ENCODE measurements around the gene PKD1L1.
"Not testable (repeated sequence)": the region's sequence is repeated elsewhere in the genome, so short reads cannot be mapped to it uniquely, and the experiment has no call there.

Gene PKD1L1

DNA sequence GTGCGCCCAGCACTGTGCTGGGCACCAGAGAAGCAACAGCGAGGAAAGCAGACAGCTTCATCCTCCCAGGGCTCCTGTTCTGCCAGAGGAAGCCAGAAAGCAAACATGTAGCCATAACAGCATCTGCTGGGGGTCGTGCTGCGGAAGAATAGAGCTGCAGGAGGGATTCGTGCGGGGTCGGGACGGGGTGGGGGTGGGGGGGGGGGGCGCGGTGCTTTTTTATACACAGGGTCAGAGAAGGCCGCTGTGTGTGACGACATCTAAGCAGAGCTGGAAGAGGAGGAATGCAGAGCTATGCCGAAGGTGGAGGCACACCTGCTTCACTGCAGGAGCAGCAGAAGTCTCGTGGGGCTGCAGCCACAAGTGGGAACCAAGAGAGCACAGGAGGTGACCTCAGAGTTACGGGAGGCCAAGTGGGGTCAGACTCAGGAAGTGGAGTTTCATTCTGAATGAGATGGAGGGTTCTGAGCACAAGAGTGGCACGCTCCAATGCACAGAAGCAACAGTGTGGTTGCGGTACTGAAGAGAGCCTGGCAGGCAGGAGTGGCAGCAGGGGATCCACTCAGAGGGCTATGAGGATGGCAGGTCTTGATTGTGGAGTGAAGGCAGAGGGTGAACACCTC, 11.1 kb downstream of the PKD1L1 start:
- no peak for DNase-seq

DNA sequence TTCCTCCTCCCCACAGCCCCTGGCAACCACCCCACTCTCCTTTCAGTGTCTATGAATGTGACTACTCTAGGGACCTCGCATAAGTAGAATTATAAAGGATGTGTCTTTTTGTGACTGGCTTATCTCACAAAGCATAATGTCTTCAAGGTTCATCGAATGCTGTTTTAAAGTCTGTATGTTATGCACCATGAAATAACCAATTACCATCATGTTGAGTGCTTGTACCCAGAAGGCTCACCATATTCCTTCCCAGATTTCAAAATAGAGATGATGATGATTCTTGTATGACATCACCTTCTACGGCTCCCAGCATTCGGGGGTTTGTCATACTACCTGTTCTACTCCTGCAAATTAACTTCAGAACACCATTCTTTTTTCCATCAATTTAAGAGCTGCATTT, 11.9 kb downstream of the PKD1L1 start:
- no peak for DNase-seq

DNA sequence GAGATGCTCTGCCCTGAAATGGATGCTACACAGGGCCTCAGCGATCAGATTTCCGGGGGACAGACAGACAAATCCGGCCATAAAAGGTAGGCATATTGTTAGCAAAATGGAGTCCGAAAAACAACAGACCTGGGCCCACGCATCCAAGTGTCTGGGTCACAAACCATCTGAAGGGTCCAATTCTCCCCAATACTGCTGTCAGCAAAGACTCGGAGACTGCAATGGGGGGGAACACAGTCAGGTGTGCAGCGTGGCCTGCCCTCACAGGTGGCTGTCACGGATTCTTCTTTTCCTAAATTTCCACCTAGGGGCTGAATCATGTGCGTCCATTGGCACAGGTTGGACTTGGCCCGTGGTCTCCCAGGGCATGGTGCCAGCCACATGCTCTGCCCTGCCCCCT, 12.9 kb downstream of the PKD1L1 start:
- DNase-seq, result no peak

DNA sequence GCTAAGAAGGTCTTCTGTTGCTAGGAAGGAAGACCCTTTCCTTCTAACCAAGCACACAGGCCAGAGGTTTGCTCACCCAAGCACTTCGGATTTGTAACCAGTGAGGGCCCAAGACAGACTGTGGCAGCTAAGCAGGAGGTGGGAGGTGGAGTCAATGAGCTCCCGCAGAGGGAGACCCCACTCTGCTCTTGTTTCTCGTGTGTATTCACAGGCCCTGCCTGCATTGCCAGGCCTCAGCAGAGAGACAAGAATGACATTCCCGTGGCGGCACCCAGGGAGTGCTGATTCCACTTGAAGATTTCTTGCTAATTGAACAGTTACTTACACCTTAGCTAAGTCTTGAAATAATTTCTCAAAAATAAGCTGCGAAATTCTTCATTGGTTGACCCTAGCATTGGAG, 13.4 kb downstream of the PKD1L1 start:
- DNase-seq, result no peak

DNA sequence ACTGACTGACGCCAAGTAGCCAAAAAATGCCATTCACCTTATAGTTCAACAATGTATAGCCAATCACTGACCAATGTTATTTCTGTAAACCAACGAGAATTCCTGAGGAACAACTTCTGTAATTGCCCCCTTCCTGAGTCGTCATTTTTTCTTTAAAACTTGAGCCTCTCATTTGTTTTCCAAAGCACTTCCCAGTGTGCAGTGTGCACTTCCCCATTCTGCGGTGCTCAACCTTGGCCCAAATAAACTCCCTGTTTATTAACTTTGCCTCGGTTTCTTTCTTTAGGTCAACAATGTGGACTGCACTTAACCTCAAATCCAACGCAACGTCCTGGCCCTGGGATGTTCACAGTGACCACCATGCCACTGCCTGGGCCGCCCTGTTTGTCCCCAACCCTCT, 15.1 kb downstream of the PKD1L1 start:
- DNase-seq, result no peak

DNA sequence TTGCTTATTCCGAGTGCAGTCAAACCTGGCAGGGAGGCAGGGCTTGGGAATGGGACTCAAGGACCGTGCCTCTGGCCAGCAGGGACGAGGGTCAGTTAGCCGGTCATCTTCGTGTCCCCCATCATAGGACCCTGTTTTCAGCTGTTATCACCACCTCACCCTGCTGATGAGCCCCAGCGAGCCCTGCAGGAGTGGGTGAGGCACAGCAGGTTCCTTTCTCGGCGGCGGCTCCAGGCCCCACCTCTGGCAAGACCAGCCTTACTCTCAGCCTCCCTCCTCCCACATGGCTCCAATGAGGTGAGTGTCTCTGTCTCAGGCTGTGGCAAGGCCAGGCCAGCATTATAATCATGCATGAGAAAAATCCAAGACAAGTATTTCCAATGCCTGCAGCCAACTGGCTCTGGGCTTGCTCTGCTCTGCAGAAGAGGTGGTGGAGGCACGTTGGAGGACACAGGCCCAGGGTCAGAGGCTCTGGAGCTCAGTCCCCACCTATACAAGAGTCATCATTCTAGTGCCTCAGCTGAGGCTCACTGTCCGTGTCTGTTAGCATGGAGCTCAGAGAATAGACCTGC, 15.7 kb downstream of the PKD1L1 start:
- DNase-seq, result no peak

DNA sequence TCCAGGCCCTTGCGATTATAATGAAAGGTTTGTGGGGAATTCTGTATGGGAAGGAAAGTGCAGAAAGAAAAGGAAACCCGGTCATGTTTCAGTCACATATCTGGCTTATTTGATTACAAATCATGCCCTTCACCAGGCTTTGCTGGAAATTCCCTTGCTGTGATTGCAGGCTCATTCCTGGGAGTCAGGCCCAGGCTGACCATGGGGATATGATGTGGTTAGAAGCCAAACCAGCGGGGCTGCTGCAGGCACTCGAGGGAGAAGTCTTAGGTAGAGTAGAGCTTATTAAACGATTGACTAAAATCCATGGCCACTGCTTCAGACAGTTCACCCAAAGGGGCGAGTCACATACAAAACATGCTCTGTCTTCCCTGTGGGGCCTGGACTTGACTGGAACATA, 16.2 kb downstream of the PKD1L1 start:
- DNase-seq, result no peak

DNA sequence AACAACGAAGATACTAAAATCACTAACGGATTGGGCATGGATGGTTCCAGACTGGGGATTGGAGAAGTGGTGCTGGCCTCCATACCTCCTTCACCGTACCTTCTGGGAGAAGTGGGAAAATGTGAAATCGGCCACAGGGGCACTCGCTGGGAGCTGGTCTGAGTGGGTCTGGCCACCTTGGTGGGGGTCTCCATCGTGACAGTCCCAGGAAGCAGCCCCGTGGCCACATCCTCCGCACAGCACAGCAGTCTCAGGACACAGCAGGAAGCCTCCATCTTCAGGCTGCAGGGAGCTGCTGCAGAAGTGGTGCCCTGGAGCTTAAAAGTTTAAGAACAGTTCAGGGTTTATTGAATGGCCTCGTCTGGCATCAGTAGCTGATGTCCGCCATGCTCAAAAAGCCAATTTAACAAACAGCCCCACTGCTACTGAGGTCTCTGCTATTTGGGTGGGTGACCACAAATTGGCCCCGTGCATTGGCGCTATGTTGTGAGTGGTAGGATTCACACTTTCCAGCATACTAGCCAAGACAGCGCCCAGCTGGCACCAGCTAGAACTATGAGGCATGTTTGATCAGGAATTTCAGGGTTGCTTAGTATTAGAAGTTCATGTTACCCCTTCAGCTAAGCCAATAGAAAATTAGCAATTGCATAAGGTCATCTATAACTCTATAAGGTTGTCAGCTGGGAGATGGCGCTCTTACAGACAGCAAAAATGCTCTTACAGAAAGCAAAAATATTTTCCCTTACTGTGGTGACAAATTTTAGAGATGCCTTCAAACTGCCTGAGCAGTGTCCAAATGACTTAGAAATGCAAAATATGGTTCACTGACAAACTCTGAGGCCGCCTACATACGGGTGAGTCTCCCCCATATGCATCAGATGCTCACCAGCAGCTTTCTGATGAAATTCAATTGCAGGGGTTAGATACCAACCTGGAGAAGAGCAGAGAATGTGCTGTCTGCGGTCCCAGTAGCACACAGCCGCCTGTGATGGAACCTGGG, 17.0 kb downstream of the PKD1L1 start:
- DNase-seq, result no peak

DNA sequence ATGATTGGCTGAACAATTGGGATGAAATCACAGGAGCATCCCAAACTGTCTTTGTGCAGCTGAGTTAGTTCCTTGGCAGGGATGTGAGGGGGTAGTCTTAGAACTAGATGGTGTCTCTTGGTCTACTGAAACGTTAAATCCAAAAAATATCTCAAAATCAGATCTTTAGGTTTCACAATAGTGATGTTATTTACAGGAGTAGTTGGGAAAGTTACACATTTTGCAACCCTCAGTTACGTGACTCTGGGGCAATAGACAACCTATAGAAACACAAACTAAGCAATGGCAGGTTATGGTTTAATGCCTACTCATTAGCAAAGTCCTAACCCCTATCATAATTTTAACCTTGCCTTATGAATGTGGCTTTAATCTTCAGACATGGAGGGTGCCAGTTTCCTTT, 24.0 kb downstream of the PKD1L1 start:
- no peak for DNase-seq

DNA sequence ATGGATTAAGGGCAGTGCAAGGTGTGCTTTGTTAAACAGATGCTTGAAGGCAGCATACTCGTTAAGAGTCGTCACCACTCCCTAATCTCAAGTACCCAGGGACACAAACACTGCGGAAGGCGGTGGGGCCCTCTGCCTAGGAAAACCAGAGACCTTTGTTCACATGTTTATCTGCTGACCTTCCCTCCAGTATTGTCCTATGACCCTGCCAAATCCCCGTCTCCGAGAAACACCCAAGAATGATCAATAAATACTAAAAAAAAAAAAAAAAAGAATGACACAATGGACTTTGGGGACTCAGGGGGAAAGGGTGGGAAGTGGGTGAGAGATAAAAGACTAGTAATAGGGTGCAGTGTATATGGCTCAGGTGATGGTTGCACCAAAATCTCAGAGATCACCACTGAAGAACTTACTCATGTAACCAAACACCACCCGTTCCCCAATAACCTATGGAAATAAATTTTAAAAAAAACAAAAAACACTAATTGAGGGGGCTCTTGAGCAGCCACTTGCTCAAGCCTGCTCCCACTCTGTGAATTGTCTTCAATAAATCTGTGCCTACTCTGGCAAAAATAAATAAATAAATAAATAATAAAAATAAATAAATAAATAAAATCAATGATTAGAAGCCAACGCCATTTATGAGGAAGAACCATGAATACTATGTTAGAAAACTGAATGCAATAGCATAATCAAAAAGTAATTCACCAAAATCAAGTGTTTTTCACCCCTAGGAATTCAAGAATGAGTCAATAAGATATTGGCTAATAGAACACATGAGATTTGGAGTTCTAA, 25.0 kb downstream of the PKD1L1 start:
- DNase-seq, result not testable (repeated sequence)

DNA sequence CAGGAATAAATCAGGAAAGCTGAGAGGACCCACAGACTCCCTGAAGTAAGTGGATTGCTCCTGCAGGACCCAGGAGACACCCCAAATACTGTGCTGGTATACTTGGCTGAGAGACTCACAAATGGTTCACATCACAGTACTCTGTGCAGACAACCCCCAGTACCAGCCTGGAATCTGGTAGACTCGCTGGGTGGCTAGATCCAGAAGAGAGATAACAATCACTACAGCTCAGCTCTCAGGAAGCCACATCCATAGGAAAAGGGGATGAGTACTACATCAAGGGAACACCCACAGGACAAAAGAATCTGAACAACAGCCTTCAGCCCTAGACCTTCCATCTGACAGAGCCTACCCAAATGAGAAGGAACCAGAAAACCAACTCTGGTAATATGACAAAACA, 31.8 kb downstream of the PKD1L1 start:
- DNase-seq, result not testable (repeated sequence)

DNA sequence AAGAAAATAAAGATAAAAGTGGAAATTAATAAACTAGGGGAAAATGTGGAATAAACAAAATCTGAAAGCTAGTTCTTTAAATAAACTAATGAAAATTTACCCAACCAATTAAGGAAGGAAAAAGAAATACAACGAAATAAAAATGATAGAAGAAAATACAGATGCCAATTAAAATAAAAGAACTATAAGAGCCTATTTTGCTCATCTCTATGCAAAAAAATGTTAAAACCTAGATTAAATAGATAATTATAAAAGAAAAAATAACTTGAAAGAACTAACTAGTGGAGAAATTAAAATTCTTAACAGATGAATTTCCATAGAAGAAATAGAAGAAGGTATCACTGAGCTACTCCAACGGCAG, 32.7 kb downstream of the PKD1L1 start:
- DNase-seq, result no peak

DNA sequence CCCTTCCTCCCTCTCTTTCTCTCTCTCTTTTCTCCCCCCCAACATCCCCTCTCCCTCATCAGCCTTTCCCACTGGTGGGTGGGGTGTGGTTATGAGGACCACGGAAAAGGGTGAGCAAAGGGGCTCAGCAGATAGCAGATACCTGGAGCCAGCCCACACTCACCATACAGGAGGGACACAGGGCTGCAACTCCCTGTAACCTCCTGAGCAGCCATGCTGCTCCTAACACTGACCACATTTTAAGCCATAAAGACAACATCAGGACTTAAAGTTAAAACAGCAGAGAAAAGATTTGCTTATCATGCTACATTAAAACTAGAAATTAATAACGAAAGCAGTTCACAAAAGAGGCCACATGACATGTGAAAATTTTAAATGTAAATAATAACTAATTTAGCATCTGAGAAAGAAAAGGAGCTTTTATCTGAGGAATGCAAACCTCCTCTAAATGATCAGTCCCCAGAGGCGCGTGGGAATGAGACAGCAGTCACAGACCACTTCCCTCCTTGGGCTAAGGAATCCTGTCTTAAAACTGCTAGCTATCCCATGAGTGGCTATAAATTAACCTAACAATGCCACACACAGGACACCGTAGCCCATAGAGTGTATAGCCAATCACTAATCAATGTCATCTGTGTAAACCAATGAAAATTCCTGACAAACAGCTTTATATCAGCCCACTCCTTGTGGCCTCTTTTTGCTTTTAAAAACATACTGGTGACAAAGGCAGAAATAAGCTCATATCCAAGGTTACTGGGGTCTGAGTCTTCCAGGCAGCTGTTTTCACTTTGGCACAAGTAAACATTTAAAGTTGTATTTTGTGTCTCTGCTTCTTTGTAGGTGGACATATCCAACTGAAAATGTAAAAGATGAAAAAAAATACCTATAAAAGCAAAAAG, 33.3 kb downstream of the PKD1L1 start:
- no peak for DNase-seq

DNA sequence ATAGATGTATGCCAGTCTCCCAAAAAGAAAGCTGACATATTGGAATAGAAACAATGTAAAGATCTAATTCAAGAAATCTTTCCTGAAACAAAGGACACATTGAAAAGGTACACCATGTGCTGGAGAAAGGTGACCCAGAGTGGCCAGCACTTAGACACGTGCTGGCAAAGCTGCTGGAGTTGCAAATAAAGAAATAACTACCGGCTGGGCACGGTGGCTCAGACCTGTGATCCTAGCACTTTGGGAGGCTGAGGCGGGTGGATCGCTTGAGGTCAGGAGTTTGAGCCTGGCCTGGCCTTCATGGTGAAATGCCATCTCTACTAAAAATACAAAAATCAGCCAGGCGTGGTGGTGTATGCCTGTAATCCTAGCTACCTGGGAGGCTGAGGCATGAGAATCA, 35.9 kb downstream of the PKD1L1 start:
- DNase-seq, result no peak

DNA sequence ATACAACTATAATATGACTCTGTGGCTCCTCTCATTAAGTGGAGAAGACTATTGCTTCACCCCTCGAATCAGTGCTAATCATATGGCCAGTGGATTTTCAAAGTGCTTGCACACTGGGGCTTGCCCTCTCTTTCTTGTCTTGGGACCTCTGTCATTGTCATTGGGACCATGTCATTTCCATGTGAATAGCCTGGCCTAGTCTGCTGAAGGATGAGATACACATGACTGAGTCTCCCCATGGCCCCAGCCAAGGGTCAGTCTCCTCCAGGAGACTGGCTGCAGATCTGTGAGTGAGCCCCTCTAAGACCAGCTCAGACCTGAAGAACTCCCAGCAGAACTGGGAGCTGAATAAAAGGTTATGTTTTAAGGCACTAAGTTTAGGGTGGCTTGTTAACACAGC, 39.5 kb downstream of the PKD1L1 start:
- no peak for DNase-seq

DNA sequence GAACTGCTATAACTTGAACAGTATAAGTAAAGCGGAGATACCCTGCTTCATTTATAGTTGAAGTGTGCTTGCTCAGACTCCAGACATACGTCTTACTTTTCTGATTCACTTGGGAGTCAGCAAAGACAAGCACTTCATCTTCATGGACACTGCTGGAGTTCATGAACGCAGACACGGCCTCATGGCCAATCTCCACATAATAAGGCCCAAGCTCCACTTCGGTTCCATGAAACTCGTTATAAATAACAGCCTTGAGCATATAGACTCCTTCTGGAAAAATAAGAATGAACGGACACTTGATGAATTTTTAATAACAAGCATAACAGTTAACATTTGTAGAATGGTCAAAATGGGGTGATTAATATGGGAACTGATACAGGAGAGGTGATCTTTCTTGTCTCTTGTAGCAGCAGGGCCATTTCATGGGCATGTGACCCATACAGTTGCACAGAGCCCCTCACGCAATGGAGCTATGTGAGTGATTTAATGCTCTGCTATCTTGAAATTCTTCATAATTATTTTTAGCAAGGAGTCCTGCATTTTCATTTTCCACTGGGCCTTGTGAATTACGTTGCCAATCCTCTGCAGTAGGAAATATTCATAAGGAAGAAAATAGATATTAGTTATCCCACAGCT, 40.2 kb downstream of the PKD1L1 start:
- DNase-seq, result no peak

DNA sequence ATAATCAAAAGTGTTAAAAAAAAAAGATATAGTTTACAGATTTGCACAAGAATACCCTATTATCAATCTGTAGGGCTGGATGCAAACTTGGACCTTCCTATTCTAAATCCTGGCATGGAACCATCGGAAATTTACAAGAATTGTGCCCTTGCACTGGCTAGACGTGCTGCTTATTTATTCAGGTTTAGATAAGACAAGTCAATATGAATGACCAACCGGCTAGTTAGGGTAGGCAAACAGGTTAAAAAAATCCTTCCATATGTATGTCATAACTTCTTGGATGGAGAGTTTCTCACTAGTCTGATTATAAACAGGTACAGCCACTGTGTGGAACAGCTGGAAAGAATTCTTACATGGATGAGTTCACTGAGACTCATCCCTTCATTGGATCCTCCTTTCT, 41.4 kb downstream of the PKD1L1 start:
- no peak for DNase-seq

DNA sequence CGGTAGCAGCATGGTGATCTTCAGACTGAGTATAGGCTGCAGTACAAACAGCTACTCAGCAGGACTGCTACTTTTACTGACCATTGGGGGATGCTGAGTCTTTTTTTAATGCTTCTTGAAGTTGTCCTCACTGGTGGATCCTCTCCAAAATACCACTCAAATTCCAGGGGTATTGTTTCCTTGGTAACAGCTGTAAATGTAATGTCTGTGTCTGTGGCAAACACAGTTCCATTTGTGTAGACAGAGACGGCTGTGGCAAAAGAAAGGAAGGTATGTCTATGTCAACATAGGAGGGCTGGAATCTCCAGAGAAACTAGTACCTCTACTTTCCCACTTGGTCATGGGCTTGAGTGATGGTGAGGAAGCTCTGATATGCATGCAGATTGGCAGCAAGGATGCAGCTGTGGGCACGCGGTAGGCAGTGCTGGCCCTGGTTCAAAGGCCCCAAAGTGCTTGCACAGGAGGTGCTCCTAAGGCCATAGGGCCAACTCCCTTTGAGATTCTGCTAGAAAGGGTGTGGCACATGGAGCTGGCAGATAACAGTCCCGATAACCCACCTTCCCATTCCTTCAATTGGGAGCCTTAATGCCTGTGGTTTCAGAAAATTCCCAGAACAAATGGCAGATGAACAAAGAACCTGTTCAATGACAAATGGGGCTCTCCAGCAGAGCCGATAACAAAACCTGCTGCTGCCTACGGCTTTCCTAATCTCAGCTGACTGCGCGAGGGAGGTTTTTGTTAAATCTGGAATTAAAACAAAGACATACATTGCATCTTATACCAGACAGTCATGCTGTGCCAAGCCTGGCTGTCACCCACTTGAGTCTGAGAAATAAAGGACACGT, 43.0 kb downstream of the PKD1L1 start:
- DNase-seq, result no peak

DNA sequence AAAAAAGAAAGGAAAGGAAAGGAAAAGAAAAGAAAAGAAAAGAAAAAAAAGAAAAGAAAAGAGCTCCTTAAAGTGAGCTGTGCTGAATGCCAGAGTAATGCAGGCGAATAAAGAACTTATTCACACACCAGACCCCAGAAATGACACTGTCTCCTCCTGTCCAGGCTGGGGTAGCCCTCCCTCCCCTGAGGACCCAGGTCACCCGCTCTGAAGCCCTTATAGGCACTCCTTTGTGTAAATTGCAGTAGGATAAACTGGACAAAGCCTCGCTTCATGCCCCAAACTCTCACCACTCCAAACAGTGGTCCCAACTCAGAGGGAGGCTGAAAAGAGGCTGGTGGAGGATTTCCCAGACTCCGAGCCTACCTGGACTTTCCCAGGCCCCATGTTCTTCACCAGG, 46.3 kb downstream of the PKD1L1 start:
- no peak for DNase-seq

DNA sequence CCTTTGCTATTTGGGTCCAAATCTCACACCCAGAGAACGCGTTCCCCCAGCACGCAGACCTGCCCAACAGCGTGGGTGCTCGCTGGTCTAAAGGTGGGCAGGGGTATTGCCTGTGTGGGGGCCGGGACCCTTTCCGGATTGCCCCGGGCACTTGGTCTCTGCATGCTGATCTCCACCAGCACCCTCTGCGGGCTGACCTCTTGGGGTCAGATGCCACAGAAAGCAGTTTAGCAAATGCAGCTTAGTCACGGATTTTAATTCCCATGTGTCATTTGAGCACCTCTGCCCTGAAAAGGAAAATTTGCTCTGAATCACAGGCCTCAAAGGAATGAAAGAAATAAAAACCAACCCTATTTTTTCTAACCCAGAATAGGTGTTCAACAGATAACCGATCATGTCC, 46.7 kb downstream of the PKD1L1 start:
- DNase-seq, result no peak

DNA sequence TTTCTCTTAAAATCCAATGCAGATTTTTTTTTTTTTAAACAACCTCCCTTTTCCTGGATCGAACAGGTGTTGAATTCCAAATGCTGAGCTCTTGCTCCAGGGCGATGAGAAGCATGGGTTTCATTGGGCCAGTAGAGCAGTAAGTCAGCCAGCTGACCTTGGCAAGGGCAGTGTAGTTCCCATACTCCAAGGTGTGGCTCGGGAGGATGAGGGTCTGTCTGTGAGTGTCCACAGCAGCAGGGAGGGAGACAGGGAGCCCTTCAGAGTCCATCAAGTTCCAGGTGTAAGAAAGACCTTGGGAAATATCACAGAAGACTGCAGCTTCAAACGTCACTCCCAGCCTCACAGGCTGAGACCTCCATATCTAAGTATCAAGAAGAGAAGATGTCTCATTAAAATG, 50.4 kb downstream of the PKD1L1 start:
- no peak for DNase-seq
